K562 (cell line): Measurements from ENCODE around the gene IRF9. TPM values are rescaled to one million over a fixed set of nuclear protein-coding genes. Genes with fewer than 3 reads are reported as not detected.

Source experiments
- ATAC-seq: fragments of 200-7000 bp; cut with Tn5 transposase; 3 replicates; pipeline ENCODE4 v1.9.1; 2020; ENCODE audit warnings: moderate library complexity
- BruUV-seq: library from RNA; stranded (reverse); fragments of 400-500 nt; replicated peaks from 2 replicates; lab custom pipeline; 2021; lab: Mats Ljungman, UMichigan
- CTCF ChIA-PET: fragments of 300-600 bp; formaldehyde crosslinking; extraction: SDS; loops from one replicate; lab custom pipeline; 2021; ENCODE audit warnings: low intra/inter-chr PET ratio; lab: Yijun Ruan, JAX
- POLR2A ChIA-PET: fragments of 300-600, 350-650 bp; sonication (Branson Sonifier 250); formaldehyde crosslinking; extraction: SDS; loops from one replicate; lab custom pipeline; 2021; ENCODE audit warnings: antibody characterized with exemption, inconsistent platforms; lab: Yijun Ruan, JAX
- DNase-seq, 4 experiments: peaks; one replicate each; pipeline versions ENCODE4 v3.0.0 to v3.0.0-alpha.2; 2011 to 2018; ENCODE audit warnings: low spot score in 3 of 4, mixed read lengths in 3 of 4; ENCODE audit errors: extremely low read depth in 1 of 4
- FAIRE-seq: peaks from 2 replicates; lab custom pipeline; 2011; peaks lifted over from hg19 to GRCh38; lab: Jason Lieb, UNC
- H2AFZ ChIP-seq: 2 replicates; pipeline ENCODE4 v1.6.0; 2011; ENCODE audit warnings: low read depth, low read length, control low read depth, inconsistent platforms
- H3K27ac ChIP-seq: fragments of 200-600 bp; 3 replicates; pipeline ENCODE4 v1.8.0; 2011; ENCODE audit warnings: low read depth, mild to moderate bottlenecking, control low read depth, inconsistent platforms, low read length, moderate library complexity, mixed read lengths; ENCODE audit errors: extremely low read depth
- H3K27me3 ChIP-seq, 2 experiments: fragments of 300-600 bp in 1 of 2; 2 replicates in 1 of 2; 3 replicates in 1 of 2; pipeline versions ENCODE4 v1.6.0 to v1.8.0; 2011; ENCODE audit warnings: inconsistent platforms in 2 of 2, low read length in 2 of 2, mild to moderate bottlenecking in 1 of 2, mixed read lengths in 1 of 2, moderate library complexity in 1 of 2; ENCODE audit not compliant: control insufficient read depth in 2 of 2, insufficient read depth in 2 of 2
- H3K36me3 ChIP-seq: fragments of 300-600 bp; 3 replicates; pipeline ENCODE4 v1.8.0; 2011; ENCODE audit warnings: mild to moderate bottlenecking, low read length, inconsistent platforms; ENCODE audit not compliant: control insufficient read depth, insufficient read depth
- H3K4me1 ChIP-seq, 2 experiments: fragments of 200-600 bp in 1 of 2; replicated peaks in 1 of 2; 2 replicates in 1 of 2; 3 replicates in 1 of 2; pipeline versions ENCODE4 v1.5.1 to v1.8.0; 2011; ENCODE audit warnings: inconsistent platforms in 2 of 2, low read length in 2 of 2, mild to moderate bottlenecking in 1 of 2, mixed read lengths in 1 of 2, moderate library complexity in 1 of 2; ENCODE audit not compliant: control insufficient read depth in 2 of 2, insufficient read depth in 2 of 2
- H3K4me2 ChIP-seq: 2 replicates; pipeline ENCODE4 v1.6.1; 2011; ENCODE audit warnings: low read length, control low read depth, inconsistent platforms, mixed read lengths; ENCODE audit not compliant: insufficient read depth
- H3K4me3 ChIP-seq: fragments of 200-600 bp; sonication (generic), shearing (Covaris generic); 2 replicates; pipeline ENCODE4 v1.5.1; 2016; ENCODE audit warnings: control low read depth, inconsistent platforms
- H3K79me2 ChIP-seq: fragments of 200-600 bp; 3 replicates; pipeline ENCODE4 v1.8.0; 2011; ENCODE audit warnings: low read length, inconsistent platforms; ENCODE audit not compliant: control insufficient read depth, insufficient read depth
- H3K9ac ChIP-seq, 2 experiments: 2 replicates each; pipeline versions ENCODE4 v1.6.0 to v1.6.1; 2011; ENCODE audit warnings: low read depth in 2 of 2, low read length in 2 of 2, control low read depth in 1 of 2, inconsistent platforms in 1 of 2, mild to moderate bottlenecking in 1 of 2, mixed read lengths in 1 of 2; ENCODE audit not compliant: insufficient read depth in 1 of 2
- H3K9me1 ChIP-seq: one replicate; pipeline ENCODE4 v1.6.0; 2011; ENCODE audit warnings: inconsistent platforms, mild to moderate bottlenecking, low read length, moderate library complexity; ENCODE audit not compliant: control insufficient read depth, insufficient read depth
- H3K9me3 ChIP-seq: replicated peaks from 2 replicates; pipeline ENCODE4 v1.5.1; 2011; ENCODE audit warnings: low read depth, low read length, inconsistent platforms; ENCODE audit not compliant: control insufficient read depth, insufficient read depth
- H4K20me1 ChIP-seq: replicated peaks from 2 replicates; pipeline ENCODE4 v1.6.1; 2011; ENCODE audit warnings: low read length, inconsistent platforms, mixed read lengths; ENCODE audit not compliant: control insufficient read depth, insufficient read depth
- CC2D1A ChIP-seq: fragments of 450-650 bp; IDR thresholded peaks from 2 replicates; pipeline ENCODE4 v1.6.1; 2017; ENCODE audit warnings: mild to moderate bottlenecking
- LEF1 ChIP-seq: fragments of 450-650 bp; IDR thresholded peaks from 2 replicates; pipeline ENCODE4 v1.6.1; 2016; ENCODE audit warnings: mild to moderate bottlenecking
- MYC ChIP-seq, 2 experiments: fragments of 250-450 bp in 1 of 2; sonication (Bioruptor Pico) in 1 of 2; IDR thresholded peaks; 2 replicates each; pipeline versions ENCODE4 v1.5.1 to v1.6.1; 2012 to 2021; ENCODE audit warnings: low read depth in 2 of 2, borderline replicate concordance in 1 of 2, improper control_type of control experiment in 1 of 2, low read length in 1 of 2, mild to moderate bottlenecking in 1 of 2, moderate library complexity in 1 of 2
- RBM17 ChIP-seq: fragments of 200-400 bp; formaldehyde crosslinking; IDR thresholded peaks from 2 replicates; pipeline ENCODE4 v1.6.1; 2017; ENCODE audit warnings: low read depth, mild to moderate bottlenecking, low read length, borderline replicate concordance
- RBM39 ChIP-seq: fragments of 200-400 bp; formaldehyde crosslinking; optimal IDR thresholded peaks from 2 replicates; pipeline ENCODE3; 2018; ENCODE audit warnings: low read depth, low read length
- SMAD4 ChIP-seq: fragments of 250-450 bp; sonication (Bioruptor Pico); conservative IDR thresholded peaks from 2 replicates; pipeline ENCODE4 v1.8.0; 2021; ENCODE audit warnings: inconsistent platforms, mild to moderate bottlenecking, moderate library complexity
- SRSF1 ChIP-seq: fragments of 200-400 bp; formaldehyde crosslinking; IDR thresholded peaks from 2 replicates; pipeline ENCODE4 v1.6.1; 2017; ENCODE audit warnings: mild to moderate bottlenecking, low read depth, low read length, moderate library complexity
- SUPT5H ChIP-seq: fragments of 450-650 bp; IDR thresholded peaks from 2 replicates; pipeline ENCODE4 v1.6.1; 2016
- TCF7L2 ChIP-seq: fragments of 150-350 bp; IDR thresholded peaks from 2 replicates; pipeline ENCODE4 v1.6.1; 2016; ENCODE audit warnings: low read depth, mild to moderate bottlenecking, low read length, moderate library complexity
- ZFP36 ChIP-seq: fragments of 150-350 bp; IDR thresholded peaks from 2 replicates; pipeline ENCODE4 v1.6.1; 2018; ENCODE audit warnings: low read length, low read depth; ENCODE audit not compliant: partially characterized antibody
- ZNF696 ChIP-seq: fragments of 250-450 bp; sonication (Bioruptor Pico); conservative IDR thresholded peaks from 2 replicates; pipeline ENCODE4 v1.4.0; 2020; ENCODE audit warnings: mild to moderate bottlenecking, moderate library complexity
- ZSCAN29 ChIP-seq: fragments of 450-650 bp; IDR thresholded peaks from 2 replicates; pipeline ENCODE4 v1.6.1; 2017
- WGBS: fragments of 100-300 bp; shearing (Covaris generic); methylation state at CpG from one replicate; pipeline ENCODE4 v1.1.6; 2016; ENCODE audit warnings: low coverage, mixed read lengths; ENCODE audit not compliant: insufficient coverage; ENCODE audit errors: missing lambda C conversion rate; 5-methylcytosine and 5-hydroxymethylcytosine counted together
- in situ Hi-C: fragments of 300-500 bp; cut with MboI; formaldehyde crosslinking; loops from 4 replicates; pipeline ENCODE4 v1.15.0; 2018; ENCODE audit warnings: inconsistent platforms, mixed read lengths
- intact Hi-C: fragments of 100-400 bp; cut with micrococcal nuclease; formaldehyde crosslinking; loops from 2 replicates; pipeline ENCODE4 v1.14.2; 2022
- polyA plus RNA-seq, 8 experiments: library from polyadenylated mRNA; depleted of rRNA in 4 of 8; stranded (reverse) in 5 of 8; unstranded in 3 of 8; fragments of >200 nt; fragmentation: Nextera tagmentation in 2 of 8; fragmentation: Illumina TruSeq in 1 of 8; extraction: Ambion mirVana in 2 of 8; extraction: Trizol in 1 of 8; gene quantifications; 2 replicates each; pipeline versions ENCODE4 v1.2.1 to v1.2.3, GENCODE V29; 2011 to 2014; ENCODE audit warnings: inconsistent platforms in 1 of 8, missing spikeins in 1 of 8
- total RNA-seq, 7 experiments: library from RNA; depleted of rRNA in 6 of 7; stranded (reverse); fragments of >200 nt in 6 of 7; fragmentation: Illumina TruSeq in 2 of 7; extraction: Trizol in 2 of 7; gene quantifications; 2 replicates each; pipeline versions ENCODE4 v1.2.1 to v1.2.3, GENCODE V29; 2011 to 2021; ENCODE audit warnings: low replicate concordance in 1 of 7
- TF ChIP-seq, protein P1 (sequence below): sonication (generic); formaldehyde crosslinking; IDR thresholded peaks from 2 replicates; pipeline ENCODE4 v1.8.0; 2022; ENCODE audit warnings: missing genetic modification reagents, mild to moderate bottlenecking, borderline replicate concordance
- TF ChIP-seq, protein P2 (sequence below): fragments of 450-650 bp; IDR thresholded peaks from 2 replicates; pipeline ENCODE4 v1.6.1; 2018; ENCODE audit warnings: mild to moderate bottlenecking, low read depth; ENCODE audit not compliant: partially characterized antibody
- TF ChIP-seq, protein P3 (sequence below): sonication (generic); formaldehyde crosslinking; IDR thresholded peaks from 2 replicates; pipeline ENCODE4 v1.8.1; 2022; ENCODE audit warnings: missing genetic modification reagents

Gene IRF9
- total and polyA plus RNA-seq, 9 of the 15 experiments (the other 6 are each of a cell fraction or from before 2014, with no cell fraction given) = 0.79 to 14.8 (median 6.1) TPM

DNA sequence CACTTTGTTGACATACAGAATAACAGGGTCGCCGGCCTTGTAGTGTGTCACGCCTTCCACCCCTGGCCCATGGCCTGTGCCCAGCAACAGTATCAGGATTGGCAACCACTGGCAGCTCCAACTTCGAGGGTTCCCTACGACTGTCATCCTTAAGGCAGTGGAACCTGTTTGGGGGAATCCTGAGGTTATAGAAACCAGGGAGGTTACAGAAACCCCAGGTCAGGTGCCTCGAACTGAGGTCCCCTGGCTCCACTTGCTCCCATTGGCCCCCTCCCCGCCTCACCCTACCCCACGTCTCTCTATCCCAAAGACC is 33.8 kb downstream of the IRF9 start (continued):
- TF ChIP-seq, protein P1, sequence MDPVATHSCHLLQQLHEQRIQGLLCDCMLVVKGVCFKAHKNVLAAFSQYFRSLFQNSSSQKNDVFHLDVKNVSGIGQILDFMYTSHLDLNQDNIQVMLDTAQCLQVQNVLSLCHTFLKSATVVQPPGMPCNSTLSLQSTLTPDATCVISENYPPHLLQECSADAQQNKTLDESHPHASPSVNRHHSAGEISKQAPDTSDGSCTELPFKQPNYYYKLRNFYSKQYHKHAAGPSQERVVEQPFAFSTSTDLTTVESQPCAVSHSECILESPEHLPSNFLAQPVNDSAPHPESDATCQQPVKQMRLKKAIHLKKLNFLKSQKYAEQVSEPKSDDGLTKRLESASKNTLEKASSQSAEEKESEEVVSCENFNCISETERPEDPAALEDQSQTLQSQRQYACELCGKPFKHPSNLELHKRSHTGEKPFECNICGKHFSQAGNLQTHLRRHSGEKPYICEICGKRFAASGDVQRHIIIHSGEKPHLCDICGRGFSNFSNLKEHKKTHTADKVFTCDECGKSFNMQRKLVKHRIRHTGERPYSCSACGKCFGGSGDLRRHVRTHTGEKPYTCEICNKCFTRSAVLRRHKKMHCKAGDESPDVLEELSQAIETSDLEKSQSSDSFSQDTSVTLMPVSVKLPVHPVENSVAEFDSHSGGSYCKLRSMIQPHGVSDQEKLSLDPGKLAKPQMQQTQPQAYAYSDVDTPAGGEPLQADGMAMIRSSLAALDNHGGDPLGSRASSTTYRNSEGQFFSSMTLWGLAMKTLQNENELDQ (CRISPR knock-in tag) = no peak
- TF ChIP-seq, all 486 proteins: peak for 2

DNA sequence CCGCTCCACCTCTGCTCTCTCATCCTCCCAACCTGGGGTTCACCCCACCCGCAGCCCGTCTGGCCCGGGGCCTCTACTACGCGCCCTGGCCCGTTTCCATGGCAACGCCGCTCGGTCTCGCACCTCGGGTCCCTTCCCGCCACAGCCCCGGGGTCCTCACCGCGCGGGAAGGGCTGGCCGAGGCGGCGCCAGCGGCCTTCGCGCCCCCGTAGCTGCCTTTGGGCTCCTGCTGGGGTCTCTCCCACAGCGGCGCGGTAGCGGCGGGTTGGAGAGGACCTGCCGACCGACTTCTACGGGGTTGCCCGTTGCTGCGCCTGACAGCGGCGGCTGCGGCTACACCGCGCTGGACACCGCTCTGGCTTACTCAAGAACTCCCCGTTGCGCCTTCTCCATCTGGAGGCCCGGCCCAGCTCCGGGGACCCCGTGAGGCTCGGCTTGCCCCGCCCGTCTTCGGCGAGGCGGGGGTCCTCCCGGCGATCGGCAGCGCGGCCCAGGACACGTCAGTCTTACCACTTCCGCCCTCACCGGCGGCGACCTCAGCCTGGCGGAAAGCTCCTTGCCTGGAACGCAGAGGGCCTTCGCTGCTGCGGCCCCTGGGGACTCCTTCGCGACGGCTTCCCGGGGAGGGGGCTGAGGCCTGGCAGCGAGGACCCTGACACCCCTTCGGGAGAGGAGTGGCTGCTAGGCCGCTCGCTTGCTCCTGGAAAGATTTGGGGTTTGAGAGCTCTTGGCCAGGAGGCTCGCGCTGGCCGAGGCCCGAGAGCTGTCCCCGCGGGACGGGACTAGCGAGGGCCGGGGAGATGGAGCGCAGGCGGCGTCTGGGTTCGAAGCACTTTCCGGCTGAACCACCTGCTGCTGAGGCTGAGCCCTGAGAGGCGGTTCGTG is 34.4 kb downstream of the IRF9 start, which contains the start of gene TM9SF1:
TSS of gene TM9SF1 (minus strand) at position 256 of the 885 bp plus-strand sequence. CDS start 422 bp downstream, outside the sequence.
- POLR2A ChIA-PET = interaction anchor here (0.5 to 3.2 kb wide), 13 partner anchors 9 to 875 kb away, joined by 3 to 21 read pairs (median 4); partner anchors contain the start of genes CHMP4A, EMC9, IRF9 and MDP1
- peaks cover 51% of the 10 kb centered on the region for H3K79me2 ChIP-seq
- ATAC-seq = peak; percentile 95
- peak within 1 kb of the TSS; percentile 98 for H2AFZ ChIP-seq
- H3K27ac ChIP-seq = peak within 1 kb of the TSS; percentile 97
- peaks cover 6 to 13% of the 10 kb centered on the region in 2 experiments; a peak in 3 of 5 replicates for H3K4me1 ChIP-seq
- CTCF ChIA-PET = no interaction called here
- H3K9me3 ChIP-seq = no peaks in the 10 kb centered on the region
- WGBS = under 1% methylated on average over 47 of the region's 89 CpGs
- DNase-seq = peak; percentile 81 to 89 (median 84)
- peak; percentile 91 for FAIRE-seq
- BruUV-seq = no TSS peak
- no peaks in the 10 kb centered on the region for H3K27me3 ChIP-seq
- H3K9me1 ChIP-seq = no peaks in the 10 kb centered on the region
- in situ Hi-C loops (no loop called here), intact Hi-C loops (no loop called here)
- no peaks in the 10 kb centered on the region for H4K20me1 ChIP-seq
- peak within 1 kb of the TSS; percentile 67 for H3K4me3 ChIP-seq
- H3K4me2 ChIP-seq = peak within 1 kb of the TSS; percentile 86
- peak within 1 kb of the TSS; percentile 96 to 99 for H3K9ac ChIP-seq
- peaks cover 30% of the 10 kb centered on the region; the same call in 2 of the 3 replicates for H3K36me3 ChIP-seq
- TF ChIP-seq RBM17 (no peak), LEF1 (no peak), RBM39 (no peak), MYC (IDR thresholded peaks at IDR 0.05; ENCODE audit: low read depth, low read length) (peak; percentile 54), MYC (CRISPR knock-in tag; IDR thresholded peaks at IDR 0.05; ENCODE audit: borderline replicate concordance, low read depth) (no peak; the same call in 1 of the 2 replicates), SRSF1 (no peak), SMAD4 (CRISPR knock-in tag) (peak; percentile 51), SUPT5H (peak; percentile 70), CC2D1A (no peak), ZNF696 (CRISPR knock-in tag) (no peak), TCF7L2 (no peak), ZFP36 (no peak), ZSCAN29 (no peak)
- TF ChIP-seq, protein P2, sequence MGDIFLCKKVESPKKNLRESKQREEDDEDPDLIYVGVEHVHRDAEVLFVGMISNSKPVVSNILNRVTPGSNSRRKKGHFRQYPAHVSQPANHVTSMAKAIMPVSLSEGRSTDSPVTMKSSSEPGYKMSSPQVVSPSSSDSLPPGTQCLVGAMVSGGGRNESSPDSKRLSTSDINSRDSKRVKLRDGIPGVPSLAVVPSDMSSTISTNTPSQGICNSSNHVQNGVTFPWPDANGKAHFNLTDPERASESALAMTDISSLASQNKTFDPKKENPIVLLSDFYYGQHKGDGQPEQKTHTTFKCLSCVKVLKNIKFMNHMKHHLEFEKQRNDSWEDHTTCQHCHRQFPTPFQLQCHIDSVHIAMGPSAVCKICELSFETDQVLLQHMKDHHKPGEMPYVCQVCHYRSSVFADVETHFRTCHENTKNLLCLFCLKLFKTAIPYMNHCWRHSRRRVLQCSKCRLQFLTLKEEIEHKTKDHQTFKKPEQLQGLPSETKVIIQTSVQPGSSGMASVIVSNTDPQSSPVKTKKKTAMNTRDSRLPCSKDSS = no peak
- TF ChIP-seq, protein P3, sequence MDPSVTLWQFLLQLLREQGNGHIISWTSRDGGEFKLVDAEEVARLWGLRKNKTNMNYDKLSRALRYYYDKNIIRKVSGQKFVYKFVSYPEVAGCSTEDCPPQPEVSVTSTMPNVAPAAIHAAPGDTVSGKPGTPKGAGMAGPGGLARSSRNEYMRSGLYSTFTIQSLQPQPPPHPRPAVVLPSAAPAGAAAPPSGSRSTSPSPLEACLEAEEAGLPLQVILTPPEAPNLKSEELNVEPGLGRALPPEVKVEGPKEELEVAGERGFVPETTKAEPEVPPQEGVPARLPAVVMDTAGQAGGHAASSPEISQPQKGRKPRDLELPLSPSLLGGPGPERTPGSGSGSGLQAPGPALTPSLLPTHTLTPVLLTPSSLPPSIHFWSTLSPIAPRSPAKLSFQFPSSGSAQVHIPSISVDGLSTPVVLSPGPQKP (CRISPR knock-in tag) = no peak
